ENCODE results near the gene C1QTNF8. TPM values are rescaled to one million over a fixed set of nuclear protein-coding genes. Genes with fewer than 3 reads are reported as not detected.

C1QTNF8 gene
- total RNA-seq, 1 donor from 2014 or later = not detected

DNA sequence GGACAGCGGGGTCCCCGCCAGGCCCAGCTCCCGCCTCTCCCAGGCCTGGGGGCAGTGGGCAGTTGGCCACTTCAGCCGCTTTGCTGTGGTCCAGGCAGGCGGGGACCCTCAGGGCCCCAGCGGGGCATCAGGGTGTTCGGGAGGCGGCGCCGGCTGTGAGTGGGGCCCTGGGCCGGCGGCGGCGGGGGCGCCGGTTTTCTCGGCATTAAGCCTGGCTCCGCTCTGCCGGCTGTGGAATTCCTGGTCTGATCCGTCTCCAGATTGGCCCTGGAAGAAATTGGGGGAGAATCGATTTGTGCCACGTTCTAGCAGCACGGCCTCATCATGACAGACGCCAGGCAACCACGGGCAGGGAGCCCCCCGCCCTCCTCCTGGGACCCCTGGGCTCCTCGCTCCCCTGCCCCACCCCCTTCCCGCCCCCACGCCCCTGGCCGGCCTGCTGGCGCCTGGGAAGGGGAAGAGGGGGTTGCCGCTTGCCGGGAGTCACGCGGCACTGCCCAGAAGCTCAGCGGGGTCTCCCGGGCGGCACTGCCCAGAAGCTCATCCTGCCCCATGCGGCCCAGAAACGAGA is 52.1 kb downstream of the C1QTNF8 start:
- Mint-ChIP-seq H3K9me3 (ENCODE audit: unreplicated experiment) (peaks cover 5% of the 10 kb centered on the region), H3K36me3 (ENCODE audit: low read depth, unreplicated experiment) (no peaks in the 10 kb centered on the region), H3K27me3 (ENCODE audit: low read depth, unreplicated experiment) (peaks cover 9% of the 10 kb centered on the region), H3K4me3 (ENCODE audit: unreplicated experiment) (no peak overlapping the region), H3K27ac (ENCODE audit: unreplicated experiment) (no peak overlapping the region), H3K4me1 (ENCODE audit: low read depth, unreplicated experiment) (no peaks in the 10 kb centered on the region)
- no peak overlapping the region for H2AFZ ChIP-seq (ENCODE audit: low read depth, low read length)
- no peak for FAIRE-seq
- no peak overlapping the region for H3K9ac ChIP-seq (ENCODE audit: low read length)
- H3K4me3 ChIP-seq (ENCODE audit: insufficient read depth, low read depth, low read length) = no peak overlapping the region
- H3K27me3 ChIP-seq (ENCODE audit: insufficient read depth, low read length) = peaks cover 12% of the 10 kb centered on the region
- TF ChIP-seq, protein P1, sequence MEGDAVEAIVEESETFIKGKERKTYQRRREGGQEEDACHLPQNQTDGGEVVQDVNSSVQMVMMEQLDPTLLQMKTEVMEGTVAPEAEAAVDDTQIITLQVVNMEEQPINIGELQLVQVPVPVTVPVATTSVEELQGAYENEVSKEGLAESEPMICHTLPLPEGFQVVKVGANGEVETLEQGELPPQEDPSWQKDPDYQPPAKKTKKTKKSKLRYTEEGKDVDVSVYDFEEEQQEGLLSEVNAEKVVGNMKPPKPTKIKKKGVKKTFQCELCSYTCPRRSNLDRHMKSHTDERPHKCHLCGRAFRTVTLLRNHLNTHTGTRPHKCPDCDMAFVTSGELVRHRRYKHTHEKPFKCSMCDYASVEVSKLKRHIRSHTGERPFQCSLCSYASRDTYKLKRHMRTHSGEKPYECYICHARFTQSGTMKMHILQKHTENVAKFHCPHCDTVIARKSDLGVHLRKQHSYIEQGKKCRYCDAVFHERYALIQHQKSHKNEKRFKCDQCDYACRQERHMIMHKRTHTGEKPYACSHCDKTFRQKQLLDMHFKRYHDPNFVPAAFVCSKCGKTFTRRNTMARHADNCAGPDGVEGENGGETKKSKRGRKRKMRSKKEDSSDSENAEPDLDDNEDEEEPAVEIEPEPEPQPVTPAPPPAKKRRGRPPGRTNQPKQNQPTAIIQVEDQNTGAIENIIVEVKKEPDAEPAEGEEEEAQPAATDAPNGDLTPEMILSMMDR (IDR thresholded peaks at IDR 0.05; ENCODE audit: insufficient read depth, low read depth, low read length) = no peak
- TF ChIP-seq EZH2 (IDR thresholded peaks at IDR 0.05; ENCODE audit: insufficient read depth, low read length) = no peak
- H3K4me2 ChIP-seq (ENCODE audit: low read length) = no peak overlapping the region
- no peaks in the 10 kb centered on the region for H3K79me2 ChIP-seq (ENCODE audit: insufficient read depth, low read length)
- H3K4me1 ChIP-seq (ENCODE audit: insufficient read depth, low read length) = no peaks in the 10 kb centered on the region
- H4K20me1 ChIP-seq (ENCODE audit: insufficient read depth, low read length) = no peaks in the 10 kb centered on the region
- no peaks in the 10 kb centered on the region for H3K36me3 ChIP-seq (ENCODE audit: insufficient read depth, low read length)
- H3K27ac ChIP-seq (ENCODE audit: low read depth, low read length) = no peak overlapping the region
- DNase-seq (ENCODE audit: low read depth) = no peak
- H3K9me3 ChIP-seq (ENCODE audit: insufficient read depth, low read depth, low read length) = peaks cover 4% of the 10 kb centered on the region

DNA sequence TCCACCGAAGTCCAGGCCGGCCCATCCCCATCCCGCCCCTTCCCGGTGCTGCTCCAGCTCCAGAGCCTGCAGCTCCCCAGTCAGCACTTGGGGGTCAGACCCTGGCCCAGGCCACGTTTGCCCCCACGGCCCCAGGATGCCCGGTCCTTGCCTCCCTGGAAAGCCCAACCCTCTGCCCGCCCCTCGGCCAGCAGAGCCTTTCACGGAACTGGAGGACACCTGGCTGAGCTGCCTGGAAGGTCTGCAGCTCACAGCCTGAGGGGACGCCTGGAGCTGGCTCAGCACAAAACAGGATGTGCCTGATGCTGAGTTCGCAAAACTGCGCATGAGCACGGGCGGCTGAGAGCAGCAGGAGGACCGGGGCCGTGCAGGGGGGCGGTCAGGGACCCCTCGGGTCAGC is 53.2 kb downstream of the C1QTNF8 start:
- H3K4me3 ChIP-seq (ENCODE audit: insufficient read depth, low read depth, low read length) = no peak overlapping the region
- TF ChIP-seq, protein P1 (IDR thresholded peaks at IDR 0.05; ENCODE audit: insufficient read depth, low read depth, low read length) = no peak
- TF ChIP-seq EZH2 (IDR thresholded peaks at IDR 0.05; ENCODE audit: insufficient read depth, low read length) = no peak
- no peaks in the 10 kb centered on the region for H3K79me2 ChIP-seq (ENCODE audit: insufficient read depth, low read length)
- H3K27me3 Mint-ChIP-seq (ENCODE audit: low read depth, unreplicated experiment) = peaks cover 11% of the 10 kb centered on the region
- H3K4me1 Mint-ChIP-seq (ENCODE audit: low read depth, unreplicated experiment) = no peaks in the 10 kb centered on the region
- H3K9me3 ChIP-seq (ENCODE audit: insufficient read depth, low read depth, low read length) = peaks cover 4% of the 10 kb centered on the region
- DNase-seq (ENCODE audit: low read depth) (no peak), FAIRE-seq (no peak)
- H3K36me3 Mint-ChIP-seq (ENCODE audit: low read depth, unreplicated experiment) = no peaks in the 10 kb centered on the region
- H3K4me1 ChIP-seq (ENCODE audit: insufficient read depth, low read length) = no peaks in the 10 kb centered on the region
- peaks cover 15% of the 10 kb centered on the region for H3K27me3 ChIP-seq (ENCODE audit: insufficient read depth, low read length)
- H2AFZ ChIP-seq (ENCODE audit: low read depth, low read length) = no peak overlapping the region
- no peak overlapping the region for H3K9ac ChIP-seq (ENCODE audit: low read length)
- H3K4me2 ChIP-seq (ENCODE audit: low read length) = no peak overlapping the region
- no peaks in the 10 kb centered on the region for H4K20me1 ChIP-seq (ENCODE audit: insufficient read depth, low read length)
- no peak overlapping the region for H3K27ac Mint-ChIP-seq (ENCODE audit: unreplicated experiment)
- no peak overlapping the region for H3K4me3 Mint-ChIP-seq (ENCODE audit: unreplicated experiment)
- peaks cover 5% of the 10 kb centered on the region for H3K9me3 Mint-ChIP-seq (ENCODE audit: unreplicated experiment)
- H3K36me3 ChIP-seq (ENCODE audit: insufficient read depth, low read length) = no peaks in the 10 kb centered on the region
- H3K27ac ChIP-seq (ENCODE audit: low read depth, low read length) = no peak overlapping the region

DNA sequence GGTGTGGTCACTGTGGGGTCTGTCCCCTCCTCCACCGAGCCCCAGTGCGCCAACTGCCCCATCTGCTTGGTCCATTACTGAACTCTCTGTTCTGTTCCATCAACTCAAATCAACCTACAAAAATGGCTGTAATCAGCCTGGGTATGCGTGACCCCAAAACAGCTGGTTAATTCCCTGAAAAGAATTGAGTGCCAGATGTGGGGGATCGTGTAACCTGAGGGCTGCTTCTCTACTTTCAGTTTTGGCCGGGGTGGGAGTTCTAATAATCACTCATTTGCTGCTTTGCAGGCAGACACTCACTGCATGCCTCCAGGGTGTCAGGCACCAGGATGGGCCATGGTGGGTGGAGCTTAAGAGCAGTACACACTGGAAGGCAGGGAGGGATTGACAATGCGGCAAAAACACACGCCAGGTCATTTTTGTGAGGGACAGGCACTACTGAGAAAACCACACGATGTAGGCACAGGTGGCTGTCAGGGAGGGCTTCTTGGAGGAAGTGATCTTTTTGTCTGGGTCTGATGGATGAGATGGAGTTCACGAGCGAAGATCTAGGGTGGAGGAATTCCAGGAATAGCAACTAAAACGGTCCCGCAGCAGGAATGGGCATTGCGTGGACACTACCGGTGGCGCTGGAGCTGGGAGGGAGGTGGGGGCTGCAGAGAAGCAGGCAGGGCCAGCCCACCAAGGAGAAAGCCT is 53.8 kb downstream of the C1QTNF8 start:
- Mint-ChIP-seq H3K27ac (ENCODE audit: unreplicated experiment) (no peak overlapping the region), H3K4me3 (ENCODE audit: unreplicated experiment) (no peak overlapping the region), H3K27me3 (ENCODE audit: low read depth, unreplicated experiment) (peaks cover 11% of the 10 kb centered on the region), H3K36me3 (ENCODE audit: low read depth, unreplicated experiment) (no peaks in the 10 kb centered on the region), H3K4me1 (ENCODE audit: low read depth, unreplicated experiment) (no peaks in the 10 kb centered on the region), H3K9me3 (ENCODE audit: unreplicated experiment) (peaks cover 5% of the 10 kb centered on the region)
- no peaks in the 10 kb centered on the region for H4K20me1 ChIP-seq (ENCODE audit: insufficient read depth, low read length)
- H3K4me3 ChIP-seq (ENCODE audit: insufficient read depth, low read depth, low read length) = no peak overlapping the region
- no peaks in the 10 kb centered on the region for H3K4me1 ChIP-seq (ENCODE audit: insufficient read depth, low read length)
- DNase-seq (ENCODE audit: low read depth) = no peak
- FAIRE-seq = no peak
- H3K4me2 ChIP-seq (ENCODE audit: low read length) = no peak overlapping the region
- H3K9me3 ChIP-seq (ENCODE audit: insufficient read depth, low read depth, low read length) = peaks cover 4% of the 10 kb centered on the region
- H3K9ac ChIP-seq (ENCODE audit: low read length) = no peak overlapping the region
- peaks cover 15% of the 10 kb centered on the region for H3K27me3 ChIP-seq (ENCODE audit: insufficient read depth, low read length)
- H3K36me3 ChIP-seq (ENCODE audit: insufficient read depth, low read length) = no peaks in the 10 kb centered on the region
- no peak overlapping the region for H3K27ac ChIP-seq (ENCODE audit: low read depth, low read length)
- H2AFZ ChIP-seq (ENCODE audit: low read depth, low read length) = no peak overlapping the region
- no peaks in the 10 kb centered on the region for H3K79me2 ChIP-seq (ENCODE audit: insufficient read depth, low read length)
- TF ChIP-seq, protein P1 (IDR thresholded peaks at IDR 0.05; ENCODE audit: insufficient read depth, low read depth, low read length) = no peak
- TF ChIP-seq EZH2 (IDR thresholded peaks at IDR 0.05; ENCODE audit: insufficient read depth, low read length) = no peak

Measured in astrocyte (in vitro differentiated cells and primary cell).